Measurements from ENCODE around the gene SBF2. TPM values are rescaled to one million over a fixed set of nuclear protein-coding genes. Genes with fewer than 3 reads are reported as not detected.

SBF2 gene
- total RNA-seq, 1 donor from 2014 or later: 30.7 TPM

DNA sequence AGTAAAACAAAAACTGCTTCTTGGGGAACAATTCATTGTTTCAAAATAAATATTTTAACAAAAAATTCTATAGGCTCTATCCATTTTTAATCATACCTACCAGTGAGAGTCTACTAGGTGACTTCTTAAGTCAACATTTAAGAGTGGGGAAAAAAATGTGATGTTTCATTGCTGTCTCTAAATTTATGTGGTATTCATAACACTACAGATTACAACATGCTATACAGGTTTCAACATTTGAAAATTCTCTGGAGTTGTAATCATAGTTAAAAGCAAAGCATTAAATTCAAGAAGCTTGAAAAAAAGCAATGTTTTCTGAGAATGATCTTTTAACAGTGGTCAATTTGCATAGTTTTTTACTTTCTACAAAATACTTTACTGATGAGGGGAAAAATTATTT lies 18.3 kb downstream of the SBF2 start:
- Mint-ChIP-seq H3K36me3 (ENCODE audit: unreplicated experiment) (no peaks in the 10 kb centered on the region), H3K27me3 (ENCODE audit: unreplicated experiment) (no peaks in the 10 kb centered on the region), H3K27ac (ENCODE audit: unreplicated experiment) (no peak overlapping the region), H3K9me3 (ENCODE audit: unreplicated experiment) (no peaks in the 10 kb centered on the region), H3K4me3 (ENCODE audit: unreplicated experiment) (no peak overlapping the region), H3K4me1 (ENCODE audit: low read depth, unreplicated experiment) (peaks cover 1% of the 10 kb centered on the region)
- TF ChIP-seq, protein P1, sequence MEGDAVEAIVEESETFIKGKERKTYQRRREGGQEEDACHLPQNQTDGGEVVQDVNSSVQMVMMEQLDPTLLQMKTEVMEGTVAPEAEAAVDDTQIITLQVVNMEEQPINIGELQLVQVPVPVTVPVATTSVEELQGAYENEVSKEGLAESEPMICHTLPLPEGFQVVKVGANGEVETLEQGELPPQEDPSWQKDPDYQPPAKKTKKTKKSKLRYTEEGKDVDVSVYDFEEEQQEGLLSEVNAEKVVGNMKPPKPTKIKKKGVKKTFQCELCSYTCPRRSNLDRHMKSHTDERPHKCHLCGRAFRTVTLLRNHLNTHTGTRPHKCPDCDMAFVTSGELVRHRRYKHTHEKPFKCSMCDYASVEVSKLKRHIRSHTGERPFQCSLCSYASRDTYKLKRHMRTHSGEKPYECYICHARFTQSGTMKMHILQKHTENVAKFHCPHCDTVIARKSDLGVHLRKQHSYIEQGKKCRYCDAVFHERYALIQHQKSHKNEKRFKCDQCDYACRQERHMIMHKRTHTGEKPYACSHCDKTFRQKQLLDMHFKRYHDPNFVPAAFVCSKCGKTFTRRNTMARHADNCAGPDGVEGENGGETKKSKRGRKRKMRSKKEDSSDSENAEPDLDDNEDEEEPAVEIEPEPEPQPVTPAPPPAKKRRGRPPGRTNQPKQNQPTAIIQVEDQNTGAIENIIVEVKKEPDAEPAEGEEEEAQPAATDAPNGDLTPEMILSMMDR (IDR thresholded peaks at IDR 0.05; ENCODE audit: partially characterized antibody, unreplicated experiment): no peak
- DNase-seq: no peak

DNA sequence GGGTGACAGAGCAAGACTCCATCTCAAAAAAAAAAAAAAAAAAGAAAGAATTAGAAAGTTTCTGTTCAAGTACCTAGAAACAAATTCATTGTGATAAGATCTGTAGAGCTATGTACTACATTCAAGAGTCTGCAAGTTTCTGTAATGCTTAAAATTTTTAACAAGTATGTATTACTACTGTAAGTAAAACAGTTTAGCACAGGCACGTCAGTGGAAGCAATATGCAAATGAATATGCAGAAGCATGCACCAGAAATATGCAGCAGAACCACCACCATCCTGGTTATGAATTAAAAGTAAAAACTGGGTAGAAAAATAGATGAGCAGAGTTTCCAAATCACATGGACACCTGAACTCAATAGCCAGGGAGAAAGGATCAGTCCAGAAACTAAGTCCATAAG lies 19.3 kb downstream of the SBF2 start:
- Mint-ChIP-seq H3K27ac (ENCODE audit: unreplicated experiment) (no peak overlapping the region), H3K36me3 (ENCODE audit: unreplicated experiment) (no peaks in the 10 kb centered on the region)

DNA sequence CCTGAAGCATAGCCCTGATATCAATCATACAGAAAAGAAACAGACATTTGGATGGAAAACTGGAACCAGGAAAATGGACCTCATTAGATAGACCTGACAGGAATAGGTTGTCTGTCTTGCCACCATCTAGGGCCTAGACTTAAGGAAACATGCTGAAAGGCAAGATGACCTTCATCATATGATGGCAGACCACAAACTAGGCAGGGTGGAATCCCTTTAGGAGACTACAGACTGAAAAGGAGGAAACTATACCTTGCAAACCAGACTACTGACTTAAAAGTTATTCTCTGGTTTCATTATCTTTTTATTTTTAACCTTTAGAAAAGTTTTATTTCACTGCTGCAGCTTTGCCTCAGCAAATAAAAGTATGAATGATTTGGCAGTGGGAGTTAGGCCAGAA lies 20.3 kb downstream of the SBF2 start:
- H3K36me3 Mint-ChIP-seq (ENCODE audit: unreplicated experiment): no peaks in the 10 kb centered on the region

More for the DNA sequence above, 19.3 kb downstream of the SBF2 start:
- TF ChIP-seq, protein P1 (IDR thresholded peaks at IDR 0.05; ENCODE audit: partially characterized antibody, unreplicated experiment): no peak
- Mint-ChIP-seq H3K4me3 (ENCODE audit: unreplicated experiment) (no peak overlapping the region), H3K9me3 (ENCODE audit: unreplicated experiment) (no peaks in the 10 kb centered on the region), H3K4me1 (ENCODE audit: low read depth, unreplicated experiment) (peaks cover 1% of the 10 kb centered on the region), H3K27me3 (ENCODE audit: unreplicated experiment) (no peaks in the 10 kb centered on the region)
- DNase-seq: no peak

DNA sequence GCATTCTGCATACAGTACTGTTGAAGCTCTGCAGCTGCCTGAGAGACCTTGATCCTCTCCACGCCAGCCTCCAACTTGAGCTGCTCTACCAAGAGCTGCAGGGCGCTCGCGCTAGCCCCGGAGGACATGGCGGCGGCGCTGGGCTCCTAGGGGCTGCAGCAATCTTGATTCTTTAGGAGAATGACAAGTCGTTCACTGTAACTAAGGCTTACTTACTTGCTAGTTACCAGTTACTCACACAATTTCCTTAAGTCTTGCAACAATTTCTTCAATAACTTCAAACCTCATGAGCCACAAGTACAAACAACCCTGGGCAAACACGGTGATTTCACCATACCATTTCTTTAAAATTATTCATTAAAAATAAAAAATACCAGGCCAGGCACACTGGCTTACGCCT lies 21.9 kb downstream of the SBF2 start:
- no peak for DNase-seq

More for the DNA sequence above, 20.3 kb downstream of the SBF2 start:
- Mint-ChIP-seq H3K4me3 (ENCODE audit: unreplicated experiment) (no peak overlapping the region), H3K27ac (ENCODE audit: unreplicated experiment) (no peak overlapping the region), H3K27me3 (ENCODE audit: unreplicated experiment) (no peaks in the 10 kb centered on the region), H3K4me1 (ENCODE audit: low read depth, unreplicated experiment) (peaks cover 1% of the 10 kb centered on the region), H3K9me3 (ENCODE audit: unreplicated experiment) (no peaks in the 10 kb centered on the region)
- no peak for DNase-seq
- TF ChIP-seq, protein P1 (IDR thresholded peaks at IDR 0.05; ENCODE audit: partially characterized antibody, unreplicated experiment): no peak

DNA sequence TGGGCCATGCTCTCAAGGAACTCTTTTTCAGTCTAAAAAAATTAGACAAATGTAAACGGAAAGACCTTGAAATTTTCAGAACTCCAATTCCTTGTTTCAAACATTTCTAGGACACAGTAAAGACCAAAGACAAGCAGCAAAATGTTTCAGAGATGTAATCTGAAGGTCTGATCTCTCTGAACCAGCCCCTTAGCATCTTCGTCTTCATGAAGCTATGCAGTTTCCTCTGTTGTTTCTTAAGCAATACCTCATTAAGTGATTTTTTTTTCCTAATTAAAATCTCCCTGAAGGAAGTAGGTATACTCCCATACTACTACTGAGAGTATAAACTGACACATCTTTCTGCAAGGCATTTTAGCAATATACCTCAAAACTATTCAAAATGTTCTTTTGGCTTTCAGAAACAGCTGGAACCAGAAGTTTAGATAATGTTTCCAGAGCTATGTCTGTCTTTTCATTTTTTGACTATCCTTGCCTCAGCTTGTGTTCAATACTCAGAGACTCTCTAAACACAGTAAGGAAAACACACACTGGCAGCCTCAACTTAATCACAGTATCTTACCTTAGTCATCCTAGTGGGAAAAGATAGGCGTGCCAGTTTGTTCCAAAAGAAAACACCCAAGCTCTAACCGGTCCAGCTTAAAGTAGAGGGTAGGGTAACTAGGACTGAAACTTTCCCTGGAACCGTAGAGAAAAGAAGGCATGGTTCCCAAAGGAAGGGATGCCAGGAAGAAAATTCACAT lies 25.1 kb downstream of the SBF2 start:
- DNase-seq: no peak
- H3K4me1 Mint-ChIP-seq (ENCODE audit: low read depth, unreplicated experiment): no peaks in the 10 kb centered on the region
- TF ChIP-seq, protein P1 (IDR thresholded peaks at IDR 0.05; ENCODE audit: partially characterized antibody, unreplicated experiment): no peak
- peaks cover 1% of the 10 kb centered on the region for H3K27me3 Mint-ChIP-seq (ENCODE audit: unreplicated experiment)
- no peaks in the 10 kb centered on the region for H3K36me3 Mint-ChIP-seq (ENCODE audit: unreplicated experiment)
- no peaks in the 10 kb centered on the region for H3K9me3 Mint-ChIP-seq (ENCODE audit: unreplicated experiment)
- no peak overlapping the region for H3K27ac Mint-ChIP-seq (ENCODE audit: unreplicated experiment)
- no peak overlapping the region for H3K4me3 Mint-ChIP-seq (ENCODE audit: unreplicated experiment)

More for the DNA sequence above, 21.9 kb downstream of the SBF2 start:
- Mint-ChIP-seq H3K4me3 (ENCODE audit: unreplicated experiment) (no peak overlapping the region), H3K9me3 (ENCODE audit: unreplicated experiment) (no peaks in the 10 kb centered on the region), H3K27ac (ENCODE audit: unreplicated experiment) (no peak overlapping the region), H3K27me3 (ENCODE audit: unreplicated experiment) (no peaks in the 10 kb centered on the region), H3K4me1 (ENCODE audit: low read depth, unreplicated experiment) (no peaks in the 10 kb centered on the region), H3K36me3 (ENCODE audit: unreplicated experiment) (no peaks in the 10 kb centered on the region)
- TF ChIP-seq, protein P1 (IDR thresholded peaks at IDR 0.05; ENCODE audit: partially characterized antibody, unreplicated experiment): no peak

Data from glutamatergic neuron (in vitro differentiated cells).